TTC549 (cell line): ENCODE results near the gene FUCA1.
A peak's percentile ranks its signal among the peaks of the same experiment; 100 is the strongest.
"Not testable (repeated sequence)": the region's sequence is repeated elsewhere in the genome, so short reads cannot be mapped to it uniquely, and the experiment has no call there.

ENCODE experiments used
- FAIRE-seq: peaks from 2 replicates; lab custom pipeline; 2012; peaks lifted over from hg19 to GRCh38; lab: Jason Lieb, UNC

Gene FUCA1

GRCh38 chr1:23837908-23838307, 30.2 kb downstream of the FUCA1 start:
- no peak for FAIRE-seq

GRCh38 chr1:23836037-23836436, 32.1 kb downstream of the FUCA1 start:
- FAIRE-seq = no peak

GRCh38 chr1:23834156-23834555, 33.9 kb downstream of the FUCA1 start:
- FAIRE-seq = not testable (repeated sequence)

- no peak for FAIRE-seq
These were observed 40.4 kb downstream of the FUCA1 start for GRCh38 chr1:23827717-23828116.

GRCh38 chr1:23826590-23826989, 41.5 kb downstream of the FUCA1 start:
- not testable (repeated sequence) for FAIRE-seq

- FAIRE-seq = no peak
These were observed 42.1 kb downstream of the FUCA1 start for GRCh38 chr1:23825762-23826522.

GRCh38 chr1:23825076-23825761, 42.9 kb downstream of the FUCA1 start, which contains the start of gene HMGCL:
Gene HMGCL, minus strand, starts transcription at chr1:23825429. Its CDS starts 14 bp downstream, at chr1:23825415.
- FAIRE-seq = peak; percentile 40

- FAIRE-seq = no peak
These were observed 43.4 kb downstream of the FUCA1 start for GRCh38 chr1:23824711-23825075.

- FAIRE-seq = no peak
These were observed 44.3 kb downstream of the FUCA1 start for GRCh38 chr1:23823767-23824166.

- FAIRE-seq = no peak
These were observed 50.5 kb downstream of the FUCA1 start for GRCh38 chr1:23817633-23818032.

GRCh38 chr1:23816906-23817305, 51.2 kb downstream of the FUCA1 start:
- no peak for FAIRE-seq

- FAIRE-seq = no peak
These were observed 51.7 kb downstream of the FUCA1 start for GRCh38 chr1:23816361-23816760.

GRCh38 chr1:23814016-23814415, 54.1 kb downstream of the FUCA1 start:
- FAIRE-seq = no peak

GRCh38 chr1:23810818-23811540, 57.1 kb downstream of the FUCA1 start:
- no peak for FAIRE-seq

- FAIRE-seq = no peak
These were observed 58.3 kb downstream of the FUCA1 start for GRCh38 chr1:23809751-23810171.

GRCh38 chr1:23807453-23807852, 60.6 kb downstream of the FUCA1 start:
- FAIRE-seq = no peak

- FAIRE-seq = no peak
These were observed 61.8 kb downstream of the FUCA1 start for GRCh38 chr1:23806280-23806679.

- FAIRE-seq = no peak
These were observed 63.1 kb downstream of the FUCA1 start for GRCh38 chr1:23805025-23805424.

GRCh38 chr1:23804183-23804835, 63.8 kb downstream of the FUCA1 start:
- no peak for FAIRE-seq

GRCh38 chr1:23803674-23804073, 64.4 kb downstream of the FUCA1 start:
- no peak for FAIRE-seq

- FAIRE-seq = not testable (repeated sequence)
These were observed 65.2 kb downstream of the FUCA1 start for GRCh38 chr1:23802809-23803342.

- no peak for FAIRE-seq
These were observed 66.2 kb downstream of the FUCA1 start for GRCh38 chr1:23801876-23802275.
